ENCODE data around the gene GPR87. TPM values are rescaled to one million over a fixed set of nuclear protein-coding genes. Genes with fewer than 3 reads are reported as not detected.

Gene GPR87
- total RNA-seq, 1 donor from 2014 or later, result 15.5 TPM

GRCh38 chr3:151346292-151346691 is 29.7 kb upstream of the GPR87 start:
- H3K27me3 ChIP-seq (ENCODE audit: insufficient read depth, low read length), result no peaks in the 10 kb centered on the region
- FAIRE-seq, result peak; percentile 50
- no peaks in the 10 kb centered on the region for H3K36me3 ChIP-seq (ENCODE audit: insufficient read depth, low read length)
- H3K4me1 Mint-ChIP-seq (ENCODE audit: low read depth, unreplicated experiment), result peaks cover 23% of the 10 kb centered on the region
- no peaks in the 10 kb centered on the region for H3K79me2 ChIP-seq (ENCODE audit: insufficient read depth, low read length)
- H3K4me2 ChIP-seq (ENCODE audit: low read length), result no peak overlapping the region
- no peaks in the 10 kb centered on the region for H3K36me3 Mint-ChIP-seq (ENCODE audit: low read depth, unreplicated experiment)
- no peak overlapping the region for H3K9ac ChIP-seq (ENCODE audit: low read length)
- no peak overlapping the region for H2AFZ ChIP-seq (ENCODE audit: low read depth, low read length)
- DNase-seq (ENCODE audit: low read depth), result no peak
- H4K20me1 ChIP-seq (ENCODE audit: insufficient read depth, low read length), result no peaks in the 10 kb centered on the region
- H3K9me3 ChIP-seq (ENCODE audit: insufficient read depth, low read depth, low read length), result no peaks in the 10 kb centered on the region
- H3K4me3 Mint-ChIP-seq (ENCODE audit: unreplicated experiment), result no peak overlapping the region
- H3K4me3 ChIP-seq (ENCODE audit: insufficient read depth, low read depth, low read length), result no peak overlapping the region
- no peak overlapping the region for H3K27ac Mint-ChIP-seq (ENCODE audit: unreplicated experiment)
- no peak for TF ChIP-seq CTCF (IDR thresholded peaks at IDR 0.05; ENCODE audit: insufficient read depth, low read depth, low read length)
- no peak for TF ChIP-seq EZH2 (IDR thresholded peaks at IDR 0.05; ENCODE audit: insufficient read depth, low read length)
- no peaks in the 10 kb centered on the region for H3K4me1 ChIP-seq (ENCODE audit: insufficient read depth, low read length)
- H3K27ac ChIP-seq (ENCODE audit: low read depth, low read length), result no peak overlapping the region
- no peaks in the 10 kb centered on the region for H3K9me3 Mint-ChIP-seq (ENCODE audit: unreplicated experiment)
- no peaks in the 10 kb centered on the region for H3K27me3 Mint-ChIP-seq (ENCODE audit: low read depth, unreplicated experiment)

- H3K4me1 Mint-ChIP-seq (ENCODE audit: low read depth, unreplicated experiment), result peaks cover 23% of the 10 kb centered on the region
- H3K4me3 Mint-ChIP-seq (ENCODE audit: unreplicated experiment), result no peak overlapping the region
- TF ChIP-seq EZH2 (IDR thresholded peaks at IDR 0.05; ENCODE audit: insufficient read depth, low read length), result no peak
- no peak for TF ChIP-seq CTCF (IDR thresholded peaks at IDR 0.05; ENCODE audit: insufficient read depth, low read depth, low read length)
- H3K9me3 ChIP-seq (ENCODE audit: insufficient read depth, low read depth, low read length), result no peaks in the 10 kb centered on the region
- H3K36me3 ChIP-seq (ENCODE audit: insufficient read depth, low read length), result no peaks in the 10 kb centered on the region
- no peak overlapping the region for H3K4me3 ChIP-seq (ENCODE audit: insufficient read depth, low read depth, low read length)
- H3K27ac Mint-ChIP-seq (ENCODE audit: unreplicated experiment), result no peak overlapping the region
- H3K4me2 ChIP-seq (ENCODE audit: low read length), result peak overlapping the region; percentile 67
- H2AFZ ChIP-seq (ENCODE audit: low read depth, low read length), result no peak overlapping the region
- no peaks in the 10 kb centered on the region for H3K4me1 ChIP-seq (ENCODE audit: insufficient read depth, low read length)
- no peaks in the 10 kb centered on the region for H3K36me3 Mint-ChIP-seq (ENCODE audit: low read depth, unreplicated experiment)
- no peaks in the 10 kb centered on the region for H3K27me3 Mint-ChIP-seq (ENCODE audit: low read depth, unreplicated experiment)
- no peaks in the 10 kb centered on the region for H3K27me3 ChIP-seq (ENCODE audit: insufficient read depth, low read length)
- no peaks in the 10 kb centered on the region for H3K79me2 ChIP-seq (ENCODE audit: insufficient read depth, low read length)
- H3K9me3 Mint-ChIP-seq (ENCODE audit: unreplicated experiment), result no peaks in the 10 kb centered on the region
- no peaks in the 10 kb centered on the region for H4K20me1 ChIP-seq (ENCODE audit: insufficient read depth, low read length)
- H3K9ac ChIP-seq (ENCODE audit: low read length), result no peak overlapping the region
- DNase-seq (ENCODE audit: low read depth) (peak; percentile 68), FAIRE-seq (peak; percentile 56)
- no peak overlapping the region for H3K27ac ChIP-seq (ENCODE audit: low read depth, low read length)
Observed at GRCh38 chr3:151345859-151346258, 29.2 kb upstream of the GPR87 start.

- Mint-ChIP-seq H3K27ac (ENCODE audit: unreplicated experiment) (no peak overlapping the region), H3K27me3 (ENCODE audit: low read depth, unreplicated experiment) (no peaks in the 10 kb centered on the region), H3K4me1 (ENCODE audit: low read depth, unreplicated experiment) (no peaks in the 10 kb centered on the region), H3K36me3 (ENCODE audit: low read depth, unreplicated experiment) (no peaks in the 10 kb centered on the region), H3K9me3 (ENCODE audit: unreplicated experiment) (no peaks in the 10 kb centered on the region), H3K4me3 (ENCODE audit: unreplicated experiment) (no peak overlapping the region)
- TF ChIP-seq CTCF (IDR thresholded peaks at IDR 0.05; ENCODE audit: insufficient read depth, low read depth, low read length), result no peak
- TF ChIP-seq EZH2 (IDR thresholded peaks at IDR 0.05; ENCODE audit: insufficient read depth, low read length), result no peak
- Histone ChIP-seq H3K4me3 (ENCODE audit: insufficient read depth, low read depth, low read length) (no peak overlapping the region), H2AFZ (ENCODE audit: low read depth, low read length) (no peak overlapping the region), H3K4me2 (ENCODE audit: low read length) (no peak overlapping the region), H3K9ac (ENCODE audit: low read length) (no peak overlapping the region), H3K27ac (ENCODE audit: low read depth, low read length) (no peak overlapping the region), H3K4me1 (ENCODE audit: insufficient read depth, low read length) (no peaks in the 10 kb centered on the region), H3K9me3 (ENCODE audit: insufficient read depth, low read depth, low read length) (no peaks in the 10 kb centered on the region), H3K27me3 (ENCODE audit: insufficient read depth, low read length) (no peaks in the 10 kb centered on the region), H4K20me1 (ENCODE audit: insufficient read depth, low read length) (no peaks in the 10 kb centered on the region), H3K36me3 (ENCODE audit: insufficient read depth, low read length) (no peaks in the 10 kb centered on the region), H3K79me2 (ENCODE audit: insufficient read depth, low read length) (no peaks in the 10 kb centered on the region)
- FAIRE-seq (no peak), DNase-seq (ENCODE audit: low read depth) (no peak)
Observed at GRCh38 chr3:151331696-151332095, 15.1 kb upstream of the GPR87 start.

Data from astrocyte (in vitro differentiated cells and primary cell).